HUES48 (cell line): ENCODE data around the gene SLU7.

Experiments used
- H3K27ac ChIP-seq: one replicate; pipeline ENCODE4 v1.7.0; 2013; ENCODE audit warnings: low read depth, low read length, inconsistent platforms
- H3K27me3 ChIP-seq: 2 replicates; pipeline ENCODE4 v1.6.1; 2013; ENCODE audit warnings: mild to moderate bottlenecking, low read length; ENCODE audit not compliant: control insufficient read depth, insufficient read depth
- H3K36me3 ChIP-seq: 2 replicates; pipeline ENCODE4 v1.6.1; 2013; ENCODE audit warnings: low read length; ENCODE audit not compliant: control insufficient read depth, insufficient read depth
- H3K4me1 ChIP-seq: 2 replicates; pipeline ENCODE4 v1.6.1; 2013; ENCODE audit warnings: mild to moderate bottlenecking, low read length; ENCODE audit not compliant: control insufficient read depth, insufficient read depth
- H3K4me3 ChIP-seq: 2 replicates; pipeline ENCODE4 v1.5.1; 2013; ENCODE audit warnings: mild to moderate bottlenecking, low read depth, low read length
- H3K9ac ChIP-seq: 2 replicates; pipeline ENCODE4 v1.6.1; 2013; ENCODE audit warnings: mild to moderate bottlenecking, low read depth, low read length, moderate library complexity
- H3K9me3 ChIP-seq: 2 replicates; pipeline ENCODE4 v1.6.1; 2013; ENCODE audit warnings: low read length; ENCODE audit not compliant: control insufficient read depth, insufficient read depth

SLU7 gene

DNA sequence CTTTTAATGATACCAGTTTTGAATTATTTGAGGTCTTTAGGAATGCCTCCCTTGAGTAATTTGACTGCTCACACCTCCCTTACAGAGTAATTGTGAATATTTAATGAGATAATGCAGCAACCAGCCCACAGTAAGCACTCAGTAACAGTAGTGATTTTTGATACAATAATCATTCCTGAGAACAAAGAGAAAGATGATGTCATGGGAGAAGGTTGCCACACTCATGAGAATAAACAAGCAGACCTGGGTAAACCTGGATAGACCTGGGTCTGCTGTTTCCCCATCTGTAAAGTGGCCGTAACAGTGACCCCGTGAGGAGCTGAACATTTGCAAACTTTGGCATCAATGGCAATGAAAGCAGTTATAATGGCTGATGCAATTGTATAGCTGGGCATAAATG lies 52.7 kb downstream of the SLU7 start:
- H3K9me3 ChIP-seq: no peaks in the 10 kb centered on the region
- H3K27me3 ChIP-seq: peaks cover 27% of the 10 kb centered on the region
- H3K4me3 ChIP-seq: no peak overlapping the region
- no peak overlapping the region for H3K9ac ChIP-seq
- no peaks in the 10 kb centered on the region for H3K36me3 ChIP-seq
- H3K4me1 ChIP-seq: no peaks in the 10 kb centered on the region
- no peak overlapping the region for H3K27ac ChIP-seq

DNA sequence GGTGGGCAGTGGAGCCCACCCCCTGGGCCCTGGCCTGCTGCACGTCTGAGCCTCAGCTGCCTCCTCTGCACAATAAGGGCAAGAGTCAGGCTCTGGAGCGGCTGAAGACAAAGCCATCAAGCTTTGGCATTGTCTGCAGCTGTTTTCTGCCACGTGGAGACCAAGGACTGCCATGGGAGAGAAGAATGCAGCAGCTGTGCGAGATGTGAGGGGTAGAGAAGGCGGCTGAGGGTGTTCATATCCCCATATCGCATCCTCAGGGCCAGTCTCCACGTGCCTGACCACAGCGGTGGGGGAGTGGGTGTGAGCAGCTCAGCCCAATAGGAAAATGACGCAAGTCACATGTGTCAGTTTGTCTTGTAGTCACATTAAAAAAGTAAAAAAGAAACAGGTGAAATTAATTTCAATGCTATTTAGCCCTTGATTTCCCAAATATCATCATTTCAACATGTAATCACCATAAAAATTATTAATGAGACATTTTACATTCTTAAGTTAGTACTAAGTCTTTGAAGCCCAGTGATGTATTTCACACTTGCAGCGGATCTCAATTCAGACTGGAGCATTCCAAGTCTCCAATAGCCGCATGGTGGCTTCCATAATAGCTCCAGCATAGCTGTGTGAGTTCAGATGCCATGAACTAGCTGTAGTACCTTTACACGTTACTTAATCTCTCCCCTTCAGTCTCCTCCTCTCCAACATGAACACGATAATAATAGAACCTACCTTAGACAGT lies 55.1 kb downstream of the SLU7 start:
- Histone ChIP-seq H3K27ac (no peak overlapping the region), H3K9me3 (no peaks in the 10 kb centered on the region), H3K27me3 (peaks cover 4% of the 10 kb centered on the region), H3K9ac (no peak overlapping the region), H3K4me1 (peaks cover 7% of the 10 kb centered on the region; the same call in 1 of the 2 replicates), H3K4me3 (no peak overlapping the region), H3K36me3 (no peaks in the 10 kb centered on the region)

DNA sequence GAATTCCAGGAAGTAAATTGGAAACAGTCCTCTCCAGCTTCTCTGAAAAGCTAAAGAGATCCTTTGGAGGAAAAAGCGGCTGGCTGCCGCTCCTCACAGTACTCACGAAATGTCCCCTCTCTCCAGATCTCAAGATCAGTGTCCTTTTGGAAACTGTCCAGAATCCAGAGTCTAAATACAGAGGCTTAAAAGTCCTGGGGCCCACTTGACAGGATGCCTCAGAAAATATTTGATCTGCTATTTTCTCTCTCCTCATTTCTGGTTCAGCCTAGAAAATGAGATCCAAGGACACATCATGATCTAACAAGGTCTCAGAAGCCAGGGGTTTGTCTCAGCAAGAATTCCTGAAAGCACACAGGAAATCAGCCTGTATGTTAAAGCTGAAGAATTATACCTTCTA lies 55.7 kb downstream of the SLU7 start:
- no peaks in the 10 kb centered on the region for H3K36me3 ChIP-seq
- no peak overlapping the region for H3K4me3 ChIP-seq
- no peak overlapping the region for H3K27ac ChIP-seq
- no peaks in the 10 kb centered on the region for H3K27me3 ChIP-seq
- H3K9ac ChIP-seq: no peak overlapping the region
- peaks cover 7% of the 10 kb centered on the region; the same call in 1 of the 2 replicates for H3K4me1 ChIP-seq
- H3K9me3 ChIP-seq: no peaks in the 10 kb centered on the region

DNA sequence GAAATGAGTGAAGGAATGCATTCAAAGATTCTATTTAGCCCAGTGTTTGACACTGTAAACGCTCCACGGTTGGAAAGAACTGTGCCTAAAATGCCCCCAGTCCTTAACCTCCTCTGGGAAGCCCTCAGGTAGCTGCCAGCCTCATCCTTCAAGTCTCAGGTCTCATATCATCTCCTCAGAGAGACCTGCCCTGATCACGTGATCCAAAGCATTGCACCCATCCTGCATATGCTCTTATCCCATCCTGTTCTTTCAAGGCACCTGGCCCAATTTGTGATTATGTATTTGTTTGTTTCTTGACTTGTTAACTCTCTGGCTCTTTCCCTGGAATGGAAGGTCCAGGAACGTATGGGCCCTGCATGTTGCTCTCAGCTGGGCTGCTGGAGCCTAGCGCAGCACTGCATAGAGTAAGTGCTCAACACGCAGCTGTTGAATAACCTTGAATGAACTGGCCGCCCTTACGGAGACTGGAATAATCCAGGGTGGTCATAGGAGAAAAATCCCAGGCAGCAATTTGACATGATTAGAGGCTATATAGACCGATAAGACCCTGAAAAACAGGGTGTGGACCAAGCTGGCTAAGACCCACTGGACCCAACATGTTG lies 57.2 kb downstream of the SLU7 start:
- Histone ChIP-seq H3K9ac (no peak overlapping the region), H3K9me3 (no peaks in the 10 kb centered on the region), H3K4me1 (peaks cover 7% of the 10 kb centered on the region; the same call in 1 of the 2 replicates), H3K27me3 (no peaks in the 10 kb centered on the region), H3K4me3 (no peak overlapping the region), H3K36me3 (no peaks in the 10 kb centered on the region), H3K27ac (no peak overlapping the region)

DNA sequence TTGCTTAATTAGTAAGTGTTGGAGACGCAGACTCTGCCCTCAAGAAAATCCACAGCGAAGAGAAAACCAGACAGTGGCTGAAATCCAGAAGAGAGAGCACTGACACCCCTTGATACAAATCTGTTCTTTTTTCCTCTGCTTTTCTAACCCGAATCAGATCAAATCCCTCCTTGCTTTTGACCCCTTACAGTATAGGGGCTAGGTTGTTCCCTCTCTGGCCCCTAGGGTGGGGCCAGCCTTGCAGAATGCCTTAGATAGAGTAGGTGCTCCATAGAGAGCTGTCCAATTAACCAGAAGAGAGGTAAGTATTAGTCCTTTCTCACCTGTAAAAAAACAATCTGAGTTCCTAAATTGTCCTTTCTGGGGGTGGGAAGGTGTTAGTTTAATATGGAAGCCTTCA lies 58.6 kb downstream of the SLU7 start:
- no peak overlapping the region for H3K4me3 ChIP-seq
- no peak overlapping the region for H3K9ac ChIP-seq
- no peaks in the 10 kb centered on the region for H3K27me3 ChIP-seq

DNA sequence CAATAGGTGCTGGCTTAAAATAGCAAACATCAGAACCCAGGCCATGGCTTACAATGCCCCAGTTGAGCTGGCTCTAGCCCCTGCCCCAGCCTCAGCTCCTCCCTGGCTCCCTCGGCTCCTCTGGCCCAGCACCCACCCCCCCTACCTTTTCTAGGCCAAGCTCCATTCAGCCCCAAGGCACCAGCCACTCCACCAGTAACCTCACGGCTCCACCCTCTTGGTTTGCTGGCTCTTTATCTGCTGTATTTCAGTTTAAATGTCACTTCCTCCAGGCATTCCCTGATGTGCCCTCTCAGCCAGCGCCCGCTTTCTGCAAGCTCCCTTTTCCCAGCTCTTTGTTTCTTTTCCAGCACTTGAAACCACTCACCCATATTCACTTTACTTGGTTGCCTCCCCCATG lies 59.1 kb downstream of the SLU7 start:
- H3K9me3 ChIP-seq: no peaks in the 10 kb centered on the region

More for the DNA sequence above, 58.6 kb downstream of the SLU7 start:
- H3K27ac ChIP-seq: no peak overlapping the region
- no peaks in the 10 kb centered on the region for H3K36me3 ChIP-seq
- H3K4me1 ChIP-seq: peaks cover 7% of the 10 kb centered on the region; the same call in 1 of the 2 replicates
- H3K9me3 ChIP-seq: no peaks in the 10 kb centered on the region

DNA sequence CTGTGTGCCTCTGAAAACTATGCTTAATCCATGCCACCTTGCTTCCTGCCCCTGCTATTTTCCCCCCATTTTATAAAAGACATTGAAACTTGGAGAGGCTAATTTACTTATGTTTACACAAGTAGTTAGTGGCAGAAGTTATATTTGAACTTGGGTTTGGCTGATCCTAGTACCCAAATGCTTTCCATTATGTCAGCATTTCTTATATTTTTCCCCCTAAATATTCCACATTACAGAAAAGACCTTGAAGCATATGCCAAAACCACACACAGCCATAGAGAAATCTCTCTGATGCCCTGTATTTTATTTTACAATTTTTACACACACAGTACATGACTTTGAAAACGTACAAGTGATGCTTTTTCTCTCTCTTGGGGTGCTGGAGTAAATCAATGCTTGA lies 59.6 kb downstream of the SLU7 start:
- no peak overlapping the region for H3K27ac ChIP-seq
- H3K9me3 ChIP-seq: no peaks in the 10 kb centered on the region
- no peaks in the 10 kb centered on the region for H3K36me3 ChIP-seq
- H3K4me1 ChIP-seq: peaks cover 7% of the 10 kb centered on the region; the same call in 1 of the 2 replicates
- no peak overlapping the region for H3K4me3 ChIP-seq
- no peak overlapping the region for H3K9ac ChIP-seq
- no peaks in the 10 kb centered on the region for H3K27me3 ChIP-seq

More for the DNA sequence above, 59.1 kb downstream of the SLU7 start:
- H3K4me3 ChIP-seq: no peak overlapping the region
- no peaks in the 10 kb centered on the region for H3K27me3 ChIP-seq
- no peaks in the 10 kb centered on the region for H3K36me3 ChIP-seq
- peaks cover 7% of the 10 kb centered on the region; the same call in 1 of the 2 replicates for H3K4me1 ChIP-seq
- no peak overlapping the region for H3K9ac ChIP-seq
- H3K27ac ChIP-seq: no peak overlapping the region

DNA sequence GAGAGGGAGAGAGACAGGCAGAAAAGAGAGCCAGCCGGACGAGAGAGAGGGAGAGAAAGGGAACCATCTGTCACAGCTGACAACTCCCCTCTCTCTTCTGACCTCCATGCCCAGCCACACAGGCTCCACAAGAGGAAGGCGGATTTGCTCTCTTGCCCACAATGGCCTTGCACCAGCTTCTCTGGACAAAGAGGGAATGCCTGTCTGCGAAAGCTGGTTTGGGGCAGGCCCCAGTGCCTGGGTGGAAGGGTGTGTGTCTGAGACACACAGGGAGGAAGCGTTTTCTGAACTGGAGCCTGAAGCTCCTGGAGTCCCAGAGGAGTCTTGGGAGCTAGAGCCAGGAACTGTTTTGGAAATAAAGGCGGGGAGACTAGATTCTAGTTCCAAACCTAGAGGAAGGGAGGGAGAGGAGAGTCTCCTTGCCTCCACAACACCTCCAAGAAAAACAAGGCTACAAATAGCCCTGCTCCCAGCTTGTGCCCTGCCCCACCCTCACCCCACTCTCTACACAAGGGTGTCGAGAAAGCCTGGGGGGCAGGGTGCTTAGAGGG lies 60.9 kb downstream of the SLU7 start:
- no peak overlapping the region for H3K9ac ChIP-seq
- no peaks in the 10 kb centered on the region for H3K36me3 ChIP-seq
- H3K4me1 ChIP-seq: peaks cover 7% of the 10 kb centered on the region; the same call in 1 of the 2 replicates
- H3K9me3 ChIP-seq: no peaks in the 10 kb centered on the region
- H3K27me3 ChIP-seq: no peaks in the 10 kb centered on the region
- no peak overlapping the region for H3K27ac ChIP-seq
- no peak overlapping the region for H3K4me3 ChIP-seq

DNA sequence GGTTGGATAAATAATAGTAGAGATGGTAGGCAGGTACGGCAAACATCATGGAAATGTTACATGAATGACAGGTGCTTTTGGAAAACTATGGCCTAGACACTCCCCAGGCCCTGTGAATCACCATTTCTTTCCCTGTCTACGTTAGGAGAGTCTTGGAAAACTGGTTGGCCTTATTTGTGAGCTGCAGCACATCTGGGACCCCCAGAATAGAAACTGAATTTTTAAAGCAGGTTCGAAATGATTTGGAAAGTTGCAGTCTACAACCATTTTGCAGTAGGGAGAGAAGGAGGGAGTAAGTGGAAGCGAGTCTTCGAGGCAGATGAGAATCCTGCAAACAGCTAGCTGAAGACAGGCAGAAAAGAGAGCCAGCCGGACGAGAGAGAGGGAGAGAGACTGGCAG lies 61.5 kb downstream of the SLU7 start:
- no peak overlapping the region for H3K27ac ChIP-seq
- H3K9ac ChIP-seq: no peak overlapping the region
- no peaks in the 10 kb centered on the region for H3K9me3 ChIP-seq
- peaks cover 7% of the 10 kb centered on the region; the same call in 1 of the 2 replicates for H3K4me1 ChIP-seq
- H3K27me3 ChIP-seq: no peaks in the 10 kb centered on the region
- H3K4me3 ChIP-seq: no peak overlapping the region
- H3K36me3 ChIP-seq: no peaks in the 10 kb centered on the region

DNA sequence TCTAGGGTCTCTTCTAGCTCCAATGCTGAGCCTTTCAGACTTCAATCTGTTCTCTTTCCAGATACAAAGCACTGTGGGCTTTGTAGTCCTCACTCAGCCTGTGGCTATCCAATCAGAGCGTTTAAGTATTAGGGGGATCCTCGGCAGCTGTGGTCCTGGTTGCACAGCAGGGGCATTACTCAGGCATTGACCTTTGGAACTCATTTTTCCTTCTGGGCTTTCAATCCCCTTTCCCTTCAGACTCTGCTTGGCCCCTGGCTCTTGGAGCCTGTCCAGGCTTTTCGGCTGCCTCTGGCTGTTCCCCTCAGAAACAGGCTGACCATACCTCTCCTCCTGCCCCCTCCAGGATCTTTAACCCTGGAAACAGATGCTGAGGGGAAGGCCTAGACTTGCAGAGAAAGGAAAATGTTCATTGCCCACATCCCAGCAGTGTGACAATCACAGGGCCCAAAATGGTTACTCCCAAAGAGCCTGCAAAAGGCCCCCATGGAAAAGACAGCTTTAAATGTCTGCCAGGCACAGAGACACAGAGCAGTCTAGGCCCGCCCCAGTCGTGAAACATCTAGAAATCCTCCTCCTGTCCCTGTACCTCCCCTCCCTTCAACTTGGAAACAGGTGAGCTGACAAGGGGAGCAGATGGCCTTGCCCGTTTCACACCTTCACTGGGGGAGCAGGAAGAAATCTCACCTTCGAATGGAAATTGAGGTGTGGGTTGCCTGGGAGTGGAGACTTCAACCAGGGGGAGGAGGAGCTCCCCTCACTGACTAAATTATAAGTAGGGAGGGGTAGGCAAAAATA lies 62.1 kb downstream of the SLU7 start:
- H3K4me1 ChIP-seq: peaks cover 7% of the 10 kb centered on the region; the same call in 1 of the 2 replicates
- H3K4me3 ChIP-seq: no peak overlapping the region
- H3K9ac ChIP-seq: no peak overlapping the region
- no peak overlapping the region for H3K27ac ChIP-seq
- no peaks in the 10 kb centered on the region for H3K27me3 ChIP-seq
- H3K36me3 ChIP-seq: no peaks in the 10 kb centered on the region
- H3K9me3 ChIP-seq: no peaks in the 10 kb centered on the region
